Thoracic aorta (tissue), 2 donors: ENCODE data around the gene ATP6AP2. TPM values are rescaled to one million over a fixed set of nuclear protein-coding genes. Genes with fewer than 3 reads are reported as not detected.
A peak's percentile ranks its signal among the peaks of the same experiment; 100 is the strongest.

Experiments
- ATAC-seq: fragments of 150-250 bp; one replicate; pipeline ENCODE4 v1.8.0; 2017; ENCODE audit warnings: low read depth; ENCODE audit not compliant: insufficient number of reproducible peaks, low FRiP score
- DNase-seq: peaks from one replicate; pipeline ENCODE4 v3.0.0-alpha.2; 2020; ENCODE audit warnings: low spot score
- H3K27ac ChIP-seq, 2 donors: fragments of 200-600 bp; sonication (generic); 1 replicate in 1 of 2; 2 replicates in 1 of 2; pipeline ENCODE4 v1.5.1; 2016; ENCODE audit warnings: mild to moderate bottlenecking in 2 of 2, moderate library complexity in 2 of 2
- H3K27me3 ChIP-seq: fragments of 200-600 bp; sonication (generic); replicated peaks from 2 replicates; pipeline ENCODE4 v1.6.0; 2016; ENCODE audit warnings: mild to moderate bottlenecking; ENCODE audit not compliant: insufficient read depth
- H3K36me3 ChIP-seq: fragments of 200-600 bp; sonication (generic); one replicate; pipeline ENCODE4 v1.5.1; 2016
- H3K4me1 ChIP-seq, 2 donors: fragments of 200-600 bp; sonication (generic); 1 replicate in 1 of 2; 2 replicates in 1 of 2; pipeline versions ENCODE4 v1.5.1 to v1.6.0; 2016; ENCODE audit warnings: low read depth in 2 of 2, mild to moderate bottlenecking in 1 of 2; ENCODE audit not compliant: control insufficient read depth in 1 of 2
- H3K4me3 ChIP-seq: fragments of 200-600 bp; sonication (generic); 2 replicates; pipeline ENCODE4 v1.5.1; 2016; ENCODE audit warnings: mild to moderate bottlenecking
- H3K9me3 ChIP-seq: fragments of 200-600 bp; sonication (generic); 2 replicates; pipeline ENCODE4 v1.5.1; 2016
- total RNA-seq, 2 donors: library from RNA; depleted of rRNA; stranded (reverse); fragments of >200 nt; gene quantifications; one replicate each; pipeline versions ENCODE4 v1.1.0 to v1.2.3, GENCODE V29; 2016
- TF ChIP-seq, protein P1 (sequence below): fragments of 200-600 bp; sonication (generic); IDR thresholded peaks from one replicate; pipeline ENCODE4 v1.5.1; 2019; ENCODE audit warnings: antibody characterized with exemption

Gene ATP6AP2
- total RNA-seq, 2 donors from 2014 or later = 126 to 176 TPM

DNA sequence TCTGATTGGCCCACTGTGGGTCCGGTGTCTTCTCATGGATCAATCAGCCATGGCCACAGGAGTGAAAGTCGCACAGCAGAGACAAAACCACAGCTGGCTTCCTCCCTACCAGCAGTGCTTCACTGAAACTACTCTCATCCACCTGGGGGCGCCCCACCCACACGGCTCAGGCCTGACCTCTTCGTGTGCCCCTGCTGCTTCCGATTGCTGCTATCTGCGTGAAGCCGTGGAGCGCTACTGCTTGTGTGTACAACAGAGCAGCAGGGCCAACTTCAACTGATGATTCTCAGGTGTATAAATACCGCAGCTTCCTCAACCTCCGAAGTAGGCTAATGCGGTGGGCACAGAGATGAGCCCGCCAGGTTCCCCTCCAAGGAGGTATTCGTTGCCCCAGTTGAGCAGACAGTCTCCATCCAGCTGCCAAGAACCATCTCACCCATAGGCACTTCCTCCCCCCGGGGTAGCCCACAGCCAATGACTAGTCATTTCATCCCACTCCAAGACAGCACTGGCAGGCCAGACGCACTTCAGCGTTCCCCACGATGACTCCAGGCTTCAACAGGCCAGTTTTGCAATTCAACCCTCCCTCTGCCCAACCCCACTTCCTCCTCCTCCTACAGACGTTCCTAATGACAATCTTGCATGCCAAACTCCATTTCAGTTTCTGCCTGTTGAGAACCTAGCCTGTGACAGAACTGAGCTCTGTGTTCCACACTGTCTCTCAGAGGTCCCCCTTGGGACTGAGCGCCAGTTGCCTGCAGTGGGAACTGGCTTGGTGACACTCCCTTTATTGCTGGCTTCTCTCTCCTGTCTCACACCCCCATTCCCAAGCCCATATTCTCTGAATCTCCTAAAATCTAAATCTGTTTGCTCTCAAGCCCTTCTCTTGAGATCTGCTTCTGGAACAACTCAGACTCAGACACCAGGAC is 41.3 kb upstream of the ATP6AP2 start:
- H3K27me3 ChIP-seq = no peaks in the 10 kb centered on the region
- H3K9me3 ChIP-seq = no peaks in the 10 kb centered on the region
- ATAC-seq (no peak), DNase-seq (no peak)
- H3K4me1 ChIP-seq = no peaks in the 10 kb centered on the region
- TF ChIP-seq, protein P1, sequence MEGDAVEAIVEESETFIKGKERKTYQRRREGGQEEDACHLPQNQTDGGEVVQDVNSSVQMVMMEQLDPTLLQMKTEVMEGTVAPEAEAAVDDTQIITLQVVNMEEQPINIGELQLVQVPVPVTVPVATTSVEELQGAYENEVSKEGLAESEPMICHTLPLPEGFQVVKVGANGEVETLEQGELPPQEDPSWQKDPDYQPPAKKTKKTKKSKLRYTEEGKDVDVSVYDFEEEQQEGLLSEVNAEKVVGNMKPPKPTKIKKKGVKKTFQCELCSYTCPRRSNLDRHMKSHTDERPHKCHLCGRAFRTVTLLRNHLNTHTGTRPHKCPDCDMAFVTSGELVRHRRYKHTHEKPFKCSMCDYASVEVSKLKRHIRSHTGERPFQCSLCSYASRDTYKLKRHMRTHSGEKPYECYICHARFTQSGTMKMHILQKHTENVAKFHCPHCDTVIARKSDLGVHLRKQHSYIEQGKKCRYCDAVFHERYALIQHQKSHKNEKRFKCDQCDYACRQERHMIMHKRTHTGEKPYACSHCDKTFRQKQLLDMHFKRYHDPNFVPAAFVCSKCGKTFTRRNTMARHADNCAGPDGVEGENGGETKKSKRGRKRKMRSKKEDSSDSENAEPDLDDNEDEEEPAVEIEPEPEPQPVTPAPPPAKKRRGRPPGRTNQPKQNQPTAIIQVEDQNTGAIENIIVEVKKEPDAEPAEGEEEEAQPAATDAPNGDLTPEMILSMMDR = no peak
- no peak overlapping the region for H3K4me3 ChIP-seq
- no peaks in the 10 kb centered on the region for H3K36me3 ChIP-seq
- no peak overlapping the region for H3K27ac ChIP-seq

DNA sequence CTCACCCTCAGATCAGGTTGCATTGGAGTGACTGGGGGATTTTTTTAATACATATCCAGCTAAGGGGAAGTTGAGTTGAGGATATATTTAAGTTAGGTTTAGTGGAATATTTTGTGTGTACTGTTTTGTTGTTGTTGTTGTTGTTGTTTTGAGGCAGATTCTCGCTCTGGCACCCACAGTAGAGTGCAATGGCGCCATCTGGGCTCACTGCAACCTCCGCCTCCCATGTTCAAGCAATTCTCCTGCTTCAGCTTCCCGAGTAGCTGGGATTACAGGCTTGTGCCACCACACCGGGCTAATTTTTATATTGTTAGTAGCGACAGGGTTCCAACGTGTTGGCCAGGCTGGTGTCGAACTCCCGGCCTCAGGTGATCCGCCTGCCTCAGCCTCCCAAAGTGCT is 38.6 kb upstream of the ATP6AP2 start:
- Histone ChIP-seq H3K4me3 (no peak overlapping the region), H3K4me1 (no peaks in the 10 kb centered on the region), H3K27me3 (no peaks in the 10 kb centered on the region), H3K36me3 (no peaks in the 10 kb centered on the region), H3K9me3 (no peaks in the 10 kb centered on the region), H3K27ac (no peak overlapping the region)
- no peak for ATAC-seq
- TF ChIP-seq, protein P1 = no peak
- DNase-seq = no peak

DNA sequence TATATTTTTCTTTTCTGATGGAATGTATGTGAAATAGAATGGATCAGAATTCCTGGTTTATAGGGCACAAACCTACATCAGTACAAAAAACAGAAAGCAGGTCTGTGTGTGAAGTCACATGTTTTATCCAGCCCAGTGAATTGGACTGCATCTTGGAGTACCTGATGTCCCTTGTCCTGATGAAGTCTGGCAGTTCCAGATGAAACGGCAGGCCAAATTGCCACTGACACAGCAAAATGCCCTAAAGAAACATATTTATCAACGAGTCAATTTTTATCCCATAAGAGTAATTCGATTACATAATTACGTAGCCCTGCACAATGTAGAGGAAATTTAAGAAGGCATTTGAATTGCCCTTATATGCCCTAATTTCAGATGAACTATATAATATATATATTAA is 37.8 kb upstream of the ATP6AP2 start:
- Histone ChIP-seq H3K4me3 (no peak overlapping the region), H3K27ac (no peak overlapping the region), H3K27me3 (no peaks in the 10 kb centered on the region), H3K9me3 (no peaks in the 10 kb centered on the region), H3K36me3 (no peaks in the 10 kb centered on the region), H3K4me1 (no peaks in the 10 kb centered on the region)
- TF ChIP-seq, protein P1 = no peak
- DNase-seq = no peak
- no peak for ATAC-seq

DNA sequence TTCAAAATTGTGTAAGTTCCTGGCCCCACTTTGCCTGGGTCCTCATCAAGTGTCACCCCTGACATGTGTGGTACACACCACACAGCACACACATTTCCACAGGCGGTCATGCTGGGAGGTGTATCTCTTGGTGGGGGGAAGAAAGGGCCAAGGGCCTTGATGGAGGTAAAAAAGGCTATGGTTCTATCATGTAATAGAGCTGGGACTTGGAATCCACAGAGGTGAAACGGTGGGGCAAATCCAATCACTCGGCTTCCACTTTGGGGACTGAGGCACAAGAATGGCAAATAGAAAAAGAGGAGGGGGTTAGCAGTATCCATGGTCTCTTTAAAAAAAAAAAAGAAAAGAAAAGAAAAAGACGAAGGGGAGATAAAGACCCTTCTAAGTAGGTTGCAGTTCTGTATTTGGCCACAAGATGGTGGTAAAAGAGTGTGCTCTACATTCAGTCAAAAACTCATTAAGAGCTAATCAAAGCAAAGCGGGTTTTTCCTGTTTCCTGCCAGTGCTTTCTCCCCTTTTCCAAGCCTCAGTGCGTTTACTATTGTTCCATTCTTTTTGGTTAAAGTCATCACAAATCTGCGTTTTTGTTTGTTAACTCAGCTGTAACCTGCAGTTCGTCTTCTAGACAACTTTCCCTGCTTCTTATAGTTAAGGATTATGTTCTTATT is 37.0 kb upstream of the ATP6AP2 start:
- ATAC-seq = no peak

More for the DNA sequence above, 37.0 kb upstream of the ATP6AP2 start:
- Histone ChIP-seq H3K9me3 (no peaks in the 10 kb centered on the region), H3K4me3 (peak overlapping the region; percentile 39), H3K36me3 (no peaks in the 10 kb centered on the region), H3K4me1 (no peaks in the 10 kb centered on the region), H3K27me3 (no peaks in the 10 kb centered on the region), H3K27ac (no peak overlapping the region)
- TF ChIP-seq, protein P1 = peak; percentile 72
- no peak for DNase-seq
